ENCODE measurements around the gene RPL36A.
A peak's percentile ranks its signal among the peaks of the same experiment; 100 is the strongest.

RPL36A gene

DNA sequence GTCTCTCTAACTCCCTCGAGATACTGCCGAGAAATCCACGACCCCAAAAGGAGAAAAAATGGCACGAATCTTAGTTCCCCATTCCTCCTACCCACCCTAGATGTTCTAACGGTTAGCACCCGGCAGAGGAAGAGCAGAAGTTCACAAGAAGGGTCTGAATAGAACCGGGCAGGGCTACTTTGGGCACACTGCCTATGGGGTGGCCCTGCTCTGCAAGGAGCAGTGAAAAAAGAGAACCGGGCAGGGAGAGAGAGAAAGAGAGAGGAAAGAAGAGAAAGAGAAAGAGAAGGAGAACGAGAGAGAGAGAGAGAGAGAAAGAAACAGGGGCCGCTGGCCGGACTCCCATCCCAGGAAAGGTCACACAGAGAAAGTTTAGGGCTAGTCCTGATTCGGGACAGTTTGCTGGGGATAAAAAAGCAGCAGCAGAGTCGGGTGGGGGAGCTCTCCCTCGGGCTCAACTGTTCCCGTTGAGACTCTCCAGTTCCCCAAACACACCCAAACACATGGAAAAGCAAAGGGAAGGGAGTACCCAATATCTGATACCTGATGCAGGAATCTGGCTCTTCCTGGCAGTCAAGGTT is 16.4 kb downstream of the RPL36A start:
- intact Hi-C loops (cut with micrococcal nuclease): loop anchor here (2.0 kb wide), 1 partner anchor 16 kb away; the partner anchor contains the start of gene RPL36A
- Mint-ChIP-seq H3K4me3 (peak overlapping the region; percentile 94), H3K9me3 (no peaks in the 10 kb centered on the region), H3K36me3 (ENCODE audit: low read depth) (peaks cover 36% of the 10 kb centered on the region), H3K4me1 (ENCODE audit: low read depth) (peaks cover 20% of the 10 kb centered on the region), H3K27me3 (no peaks in the 10 kb centered on the region), H3K27ac (peak overlapping the region; percentile 97)

DNA sequence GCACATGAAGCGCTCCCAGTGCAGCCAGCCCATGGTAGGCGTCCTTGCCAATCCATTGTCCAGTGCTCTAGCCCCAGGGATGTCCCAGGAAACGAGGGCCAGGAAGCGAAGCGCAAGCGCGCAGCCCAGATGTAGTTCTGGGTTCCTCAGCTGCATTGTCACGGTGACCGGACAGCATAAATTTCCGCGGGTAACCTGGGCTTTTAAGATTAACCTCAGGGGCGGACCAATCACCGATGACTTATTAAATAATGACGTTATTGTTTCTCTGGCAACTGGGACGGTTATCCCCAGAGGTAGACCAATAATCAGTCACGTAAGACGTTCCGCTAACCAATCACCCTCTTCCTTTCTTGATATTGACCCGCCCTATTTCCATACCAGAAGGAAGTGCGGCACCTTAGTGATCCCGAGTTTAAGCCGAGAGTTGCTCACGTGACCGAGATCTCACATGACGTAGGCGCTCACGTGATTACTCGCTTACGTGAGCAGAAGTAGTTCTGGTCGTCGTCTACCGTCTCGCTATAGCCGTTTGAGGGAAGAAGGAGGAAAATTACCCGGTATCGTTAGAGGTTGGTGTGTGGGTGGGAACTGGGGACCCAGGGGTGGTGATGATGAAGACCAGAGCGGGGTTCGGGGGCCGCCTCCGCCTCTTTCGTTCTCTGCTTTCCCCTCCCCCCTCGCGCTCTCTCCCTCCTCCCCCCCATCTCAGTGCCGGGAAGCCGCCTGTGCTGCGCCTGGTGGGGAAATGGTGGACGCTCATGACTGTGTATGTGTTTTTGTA is 17.1 kb downstream of the RPL36A start, which contains the start of the genes GLA and HNRNPH2:
GLA (minus strand) TSS at position 178 of the 784 bp plus-strand sequence; CDS start at position 156, 22 bp downstream.
HNRNPH2 (plus strand) TSS at position 475 of the 784 bp plus-strand sequence. CDS start 3,767 bp downstream, outside the sequence.
- peak within 1 kb of the TSS; percentile 97 for H3K27ac Mint-ChIP-seq
- no peaks in the 10 kb centered on the region for H3K27me3 Mint-ChIP-seq
- peak within 1 kb of the TSS; percentile 94 for H3K4me3 Mint-ChIP-seq
- peaks cover 36% of the 10 kb centered on the region for H3K36me3 Mint-ChIP-seq (ENCODE audit: low read depth)
- no peaks in the 10 kb centered on the region for H3K9me3 Mint-ChIP-seq
- intact Hi-C loops (cut with micrococcal nuclease): loop anchor here (2.0 kb wide), 1 partner anchor 17 kb away; the partner anchor contains the start of gene RPL36A
- peaks cover 21% of the 10 kb centered on the region for H3K4me1 Mint-ChIP-seq (ENCODE audit: low read depth)

DNA sequence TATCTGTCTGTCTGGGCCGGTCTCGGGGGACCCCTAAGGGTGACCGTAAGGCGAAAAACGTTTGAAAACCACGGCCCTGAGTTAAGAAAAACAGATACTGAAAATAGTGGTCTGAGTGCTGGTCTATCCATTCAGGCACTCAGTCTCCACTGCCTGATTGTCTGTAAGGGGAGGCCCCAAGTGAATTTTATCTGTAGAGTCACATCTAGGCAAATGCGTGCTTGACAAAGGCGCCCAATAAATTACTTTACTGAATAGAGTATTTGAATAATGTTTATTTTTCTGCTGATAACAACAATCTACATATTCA is 17.7 kb downstream of the RPL36A start:
- no peaks in the 10 kb centered on the region for H3K9me3 Mint-ChIP-seq
- H3K36me3 Mint-ChIP-seq (ENCODE audit: low read depth): peaks cover 41% of the 10 kb centered on the region

DNA sequence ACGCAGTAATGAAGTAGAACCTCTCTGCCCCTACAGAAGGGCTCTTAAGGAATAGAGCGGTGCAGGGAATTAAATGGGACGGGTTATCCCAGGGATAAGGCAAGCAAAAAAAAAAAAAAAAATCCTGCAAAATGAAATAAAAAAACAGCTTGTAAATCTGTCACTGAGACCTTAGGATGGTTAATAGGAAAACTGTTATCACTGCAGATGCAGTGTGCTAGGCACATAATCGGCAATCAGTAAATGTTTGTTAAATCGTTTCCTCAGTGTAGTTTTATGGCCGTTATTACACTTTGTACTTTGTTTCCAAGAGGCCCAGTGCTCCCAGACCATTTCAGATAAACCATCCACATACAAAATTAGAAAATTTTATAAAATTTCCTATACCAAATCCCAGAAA is 18.2 kb downstream of the RPL36A start:
- Mint-ChIP-seq H3K4me3 (peak overlapping the region; percentile 74), H3K9me3 (no peaks in the 10 kb centered on the region), H3K27ac (peak overlapping the region; percentile 97), H3K36me3 (ENCODE audit: low read depth) (peaks cover 37% of the 10 kb centered on the region), H3K4me1 (ENCODE audit: low read depth) (peaks cover 25% of the 10 kb centered on the region), H3K27me3 (no peaks in the 10 kb centered on the region)
- intact Hi-C loops (cut with micrococcal nuclease): no loop called here

More for the DNA sequence above, 17.7 kb downstream of the RPL36A start:
- H3K4me1 Mint-ChIP-seq (ENCODE audit: low read depth): peaks cover 25% of the 10 kb centered on the region
- H3K4me3 Mint-ChIP-seq: peak overlapping the region; percentile 94
- H3K27ac Mint-ChIP-seq: peak overlapping the region; percentile 97
- intact Hi-C loops (cut with micrococcal nuclease): no loop called here
- H3K27me3 Mint-ChIP-seq: no peaks in the 10 kb centered on the region

DNA sequence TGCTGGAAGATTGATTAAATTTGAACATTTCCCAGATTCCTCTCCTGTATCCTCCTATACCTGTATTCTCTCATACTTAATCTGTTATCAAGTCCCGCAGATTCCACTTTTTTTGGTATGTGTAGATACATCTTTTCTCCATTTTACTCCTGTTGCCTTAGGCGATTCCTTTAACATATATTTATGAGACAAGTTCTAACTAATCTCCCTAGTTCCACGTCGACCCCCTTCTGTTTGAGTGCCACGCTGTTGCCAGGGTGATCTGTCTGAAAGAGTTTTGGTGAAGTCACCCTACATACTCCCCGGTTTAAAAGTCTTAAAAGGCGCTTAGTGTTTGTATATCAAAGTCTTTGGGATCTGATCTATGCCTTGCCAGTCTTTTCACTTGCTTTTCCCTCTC is 19.6 kb downstream of the RPL36A start:
- Mint-ChIP-seq H3K4me1 (ENCODE audit: low read depth) (peaks cover 33% of the 10 kb centered on the region), H3K36me3 (ENCODE audit: low read depth) (peaks cover 36% of the 10 kb centered on the region), H3K27me3 (no peaks in the 10 kb centered on the region), H3K27ac (no peak overlapping the region), H3K9me3 (no peaks in the 10 kb centered on the region), H3K4me3 (peak overlapping the region; percentile 57)
- intact Hi-C loops (cut with micrococcal nuclease): no loop called here

DNA sequence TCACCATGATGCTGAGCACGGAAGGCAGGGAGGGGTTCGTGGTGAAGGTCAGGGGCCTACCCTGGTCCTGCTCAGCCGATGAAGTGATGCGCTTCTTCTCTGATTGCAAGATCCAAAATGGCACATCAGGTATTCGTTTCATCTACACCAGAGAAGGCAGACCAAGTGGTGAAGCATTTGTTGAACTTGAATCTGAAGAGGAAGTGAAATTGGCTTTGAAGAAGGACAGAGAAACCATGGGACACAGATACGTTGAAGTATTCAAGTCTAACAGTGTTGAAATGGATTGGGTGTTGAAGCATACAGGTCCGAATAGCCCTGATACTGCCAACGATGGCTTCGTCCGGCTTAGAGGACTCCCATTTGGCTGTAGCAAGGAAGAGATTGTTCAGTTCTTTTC is 21.2 kb downstream of the RPL36A start:
- Mint-ChIP-seq H3K27me3 (no peaks in the 10 kb centered on the region), H3K27ac (peak overlapping the region; percentile 62)
- intact Hi-C loops (cut with micrococcal nuclease): no loop called here

DNA sequence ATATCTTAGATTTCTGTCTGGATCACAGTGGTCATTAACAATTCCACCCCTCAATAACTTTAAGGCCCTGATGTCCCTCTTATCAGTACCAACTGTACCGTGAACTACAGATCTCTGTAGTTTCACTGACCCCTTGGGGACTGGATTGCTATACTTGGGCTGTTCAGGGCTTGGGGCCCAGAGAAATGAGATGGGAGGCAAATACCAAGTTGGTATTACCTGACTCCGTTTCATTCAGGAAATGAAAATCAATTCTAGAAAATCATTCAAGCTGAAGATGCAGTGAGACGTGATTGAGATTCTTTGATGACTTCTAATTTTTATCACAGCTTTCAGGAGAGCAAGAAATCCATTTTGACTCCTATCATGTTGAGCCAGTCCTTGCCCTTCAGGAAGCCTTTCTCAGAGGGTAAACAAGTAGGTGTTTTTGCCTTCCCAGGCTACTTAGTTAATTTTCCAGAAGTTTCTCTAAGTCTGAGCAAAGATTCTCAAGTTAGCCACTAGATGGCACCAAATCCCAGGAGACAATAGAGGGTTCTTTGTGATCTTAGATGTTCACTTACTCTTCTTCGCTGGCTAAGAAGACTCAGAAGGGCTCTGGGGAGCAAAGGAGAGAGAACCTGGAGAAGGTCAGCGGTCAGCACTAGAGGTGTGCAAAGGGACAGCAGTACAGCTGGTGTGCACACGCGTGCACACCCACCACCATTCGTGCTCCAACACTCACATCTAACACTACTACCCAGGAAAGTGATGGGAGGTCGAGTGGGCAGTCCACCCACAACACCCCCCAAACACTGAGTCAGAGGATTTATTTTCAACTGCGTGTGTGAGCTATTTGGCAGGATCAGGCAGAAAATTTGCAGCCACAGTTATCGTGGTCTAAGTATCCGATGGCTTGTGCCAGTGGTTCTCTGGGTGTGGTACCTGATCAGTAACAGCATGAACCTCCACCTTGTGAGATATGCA is 24.7 kb downstream of the RPL36A start:
- intact Hi-C loops (cut with micrococcal nuclease): loop anchor here (2.0 to 5.0 kb wide), 5 partner anchors 68 to 517 kb away; partner anchors contain the start of genes ARMCX6, TIMM8A and ZMAT1
- peaks cover 59% of the 10 kb centered on the region for H3K4me1 Mint-ChIP-seq (ENCODE audit: low read depth)
- no peak overlapping the region for H3K4me3 Mint-ChIP-seq
- H3K36me3 Mint-ChIP-seq (ENCODE audit: low read depth): peaks cover 45% of the 10 kb centered on the region
- no peaks in the 10 kb centered on the region for H3K9me3 Mint-ChIP-seq
- no peaks in the 10 kb centered on the region for H3K27me3 Mint-ChIP-seq
- H3K27ac Mint-ChIP-seq: peak overlapping the region; percentile 30

More for the DNA sequence above, 21.2 kb downstream of the RPL36A start:
- Mint-ChIP-seq H3K36me3 (ENCODE audit: low read depth) (peaks cover 33% of the 10 kb centered on the region), H3K4me1 (ENCODE audit: low read depth) (peaks cover 41% of the 10 kb centered on the region), H3K9me3 (no peaks in the 10 kb centered on the region), H3K4me3 (no peak overlapping the region)

DNA sequence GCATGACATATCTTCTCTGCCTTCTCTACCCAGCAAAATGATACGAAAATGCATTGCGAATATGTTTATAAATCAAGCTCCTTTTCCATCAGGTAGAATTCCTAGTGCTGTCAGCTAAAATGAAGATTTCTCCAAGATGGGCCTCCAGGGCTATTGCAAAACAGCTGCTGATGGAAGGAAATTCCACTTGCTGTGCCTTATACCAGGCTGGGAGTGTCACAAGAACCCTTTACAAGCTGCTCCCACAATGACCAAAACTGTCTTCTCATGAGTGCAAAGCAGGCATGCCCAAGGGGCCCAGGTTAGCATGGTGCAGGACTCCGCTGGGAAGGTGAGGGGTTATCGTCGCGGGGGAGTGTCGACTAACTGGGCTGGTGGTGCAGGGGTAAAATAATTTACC is 25.9 kb downstream of the RPL36A start:
- Mint-ChIP-seq H3K4me1 (ENCODE audit: low read depth) (peaks cover 54% of the 10 kb centered on the region), H3K9me3 (no peaks in the 10 kb centered on the region), H3K4me3 (no peak overlapping the region), H3K27me3 (no peaks in the 10 kb centered on the region), H3K36me3 (ENCODE audit: low read depth) (peaks cover 49% of the 10 kb centered on the region), H3K27ac (no peak overlapping the region)
- intact Hi-C loops (cut with micrococcal nuclease): loop anchor here (5.0 kb wide), 4 partner anchors 69 to 516 kb away; partner anchors contain the start of genes ARMCX6, TIMM8A and ZMAT1

DNA sequence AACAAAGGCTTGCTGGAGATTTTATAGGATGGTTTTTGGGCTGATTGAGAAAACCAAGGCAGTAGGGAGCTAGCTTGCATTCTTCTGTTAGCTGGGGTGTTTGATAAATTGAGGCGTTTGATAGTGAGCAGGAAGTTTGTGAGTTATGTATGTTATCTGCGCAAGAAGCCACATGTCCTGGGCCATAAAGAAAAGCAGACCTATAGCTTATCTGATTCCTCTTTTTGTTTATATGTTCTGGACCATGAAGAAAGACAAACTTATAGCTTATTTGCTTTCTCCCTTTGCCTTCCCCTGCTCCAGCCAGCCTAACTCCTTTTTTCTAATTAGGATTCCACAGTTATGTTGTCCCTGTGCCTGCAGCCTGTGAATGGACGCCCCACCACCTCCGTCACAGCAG is 26.4 kb downstream of the RPL36A start:
- no peaks in the 10 kb centered on the region for H3K9me3 Mint-ChIP-seq
- H3K4me3 Mint-ChIP-seq: no peak overlapping the region
- peak overlapping the region; percentile 99 for H3K27ac Mint-ChIP-seq
- H3K36me3 Mint-ChIP-seq (ENCODE audit: low read depth): peaks cover 49% of the 10 kb centered on the region
- peaks cover 49% of the 10 kb centered on the region for H3K4me1 Mint-ChIP-seq (ENCODE audit: low read depth)
- intact Hi-C loops (cut with micrococcal nuclease): loop anchor here (5.0 kb wide), 4 partner anchors 70 to 515 kb away; partner anchors contain the start of genes ARMCX6, TIMM8A and ZMAT1
- no peaks in the 10 kb centered on the region for H3K27me3 Mint-ChIP-seq

DNA sequence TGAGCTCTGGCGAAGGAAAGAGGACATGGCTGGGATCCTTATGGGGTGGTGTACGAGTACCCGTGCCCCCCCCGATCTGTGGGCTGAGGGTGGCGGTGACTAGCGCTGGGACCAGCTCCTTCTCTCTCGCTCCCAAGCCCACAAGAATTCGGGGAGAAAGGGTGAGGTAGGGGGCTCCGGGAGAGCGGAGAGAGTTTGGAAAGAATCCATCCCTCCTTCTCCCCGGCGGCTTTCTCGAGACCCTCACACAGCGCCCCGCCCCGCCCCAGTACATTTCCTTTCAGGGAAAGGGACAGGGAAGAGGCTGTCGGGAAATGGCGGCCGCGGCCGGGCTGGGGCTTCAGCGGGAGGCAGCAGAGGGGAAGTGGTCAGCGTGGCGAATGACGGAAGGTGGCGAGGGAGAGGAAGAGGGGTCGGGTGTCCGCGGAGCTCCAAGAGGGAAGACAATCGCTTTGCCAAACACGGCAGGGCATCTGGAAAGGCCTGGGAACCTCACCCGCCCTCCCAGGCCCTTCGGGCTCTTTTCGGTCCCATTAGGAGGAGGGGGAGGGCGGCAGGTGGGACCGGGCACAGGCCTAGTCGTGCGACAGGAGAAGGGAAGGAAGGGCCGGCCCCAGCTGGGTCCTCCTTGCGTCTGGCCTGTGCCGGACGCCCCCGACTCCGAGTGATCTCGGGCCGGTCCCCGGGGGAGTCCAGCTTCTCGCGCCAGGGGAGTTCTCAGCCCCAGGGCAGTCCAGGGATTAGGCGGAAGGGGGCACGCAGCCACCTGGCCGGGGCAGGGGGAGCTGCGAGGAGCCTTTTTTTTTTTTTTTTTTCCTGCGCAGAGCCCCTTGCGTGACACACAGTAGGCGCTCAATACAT is 27.4 kb downstream of the RPL36A start:
- peaks cover 39% of the 10 kb centered on the region for H3K4me1 Mint-ChIP-seq (ENCODE audit: low read depth)
- no peaks in the 10 kb centered on the region for H3K27me3 Mint-ChIP-seq
- H3K27ac Mint-ChIP-seq: peak overlapping the region; percentile 99

DNA sequence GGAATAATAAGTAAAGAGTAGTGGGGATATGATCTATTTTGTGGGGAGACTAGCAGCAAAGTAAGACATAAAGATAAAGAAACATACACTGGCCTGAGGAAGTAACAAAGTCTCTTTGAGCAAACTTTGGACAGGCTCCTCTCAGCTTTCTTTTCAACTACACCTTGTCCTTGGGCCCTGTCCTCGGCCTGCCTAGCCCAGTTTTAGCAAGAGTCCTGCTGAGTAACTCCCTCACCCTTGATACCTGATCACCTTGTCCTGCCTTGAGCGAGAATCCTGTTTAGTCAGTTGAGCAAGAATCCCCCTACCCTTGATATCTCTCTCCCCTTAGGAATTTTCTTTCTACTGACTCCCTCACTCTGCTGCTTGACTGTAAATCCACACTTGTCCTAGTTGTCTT is 28.7 kb downstream of the RPL36A start:
- no peaks in the 10 kb centered on the region for H3K27me3 Mint-ChIP-seq
- H3K9me3 Mint-ChIP-seq: no peaks in the 10 kb centered on the region
- intact Hi-C loops (cut with micrococcal nuclease): loop anchor here (5.0 kb wide), 4 partner anchors 72 to 513 kb away; partner anchors contain the start of genes ARMCX6, TIMM8A and ZMAT1
- peaks cover 39% of the 10 kb centered on the region for H3K36me3 Mint-ChIP-seq (ENCODE audit: low read depth)
- H3K4me1 Mint-ChIP-seq (ENCODE audit: low read depth): peaks cover 37% of the 10 kb centered on the region
- no peak overlapping the region for H3K4me3 Mint-ChIP-seq
- H3K27ac Mint-ChIP-seq: peak overlapping the region; percentile 99

More for the DNA sequence above, 27.4 kb downstream of the RPL36A start:
- intact Hi-C loops (cut with micrococcal nuclease): loop anchor here (5.0 kb wide), 4 partner anchors 71 to 514 kb away; partner anchors contain the start of genes ARMCX6, TIMM8A and ZMAT1
- Mint-ChIP-seq H3K36me3 (ENCODE audit: low read depth) (peaks cover 43% of the 10 kb centered on the region), H3K9me3 (no peaks in the 10 kb centered on the region), H3K4me3 (peak overlapping the region; percentile 90)

DNA sequence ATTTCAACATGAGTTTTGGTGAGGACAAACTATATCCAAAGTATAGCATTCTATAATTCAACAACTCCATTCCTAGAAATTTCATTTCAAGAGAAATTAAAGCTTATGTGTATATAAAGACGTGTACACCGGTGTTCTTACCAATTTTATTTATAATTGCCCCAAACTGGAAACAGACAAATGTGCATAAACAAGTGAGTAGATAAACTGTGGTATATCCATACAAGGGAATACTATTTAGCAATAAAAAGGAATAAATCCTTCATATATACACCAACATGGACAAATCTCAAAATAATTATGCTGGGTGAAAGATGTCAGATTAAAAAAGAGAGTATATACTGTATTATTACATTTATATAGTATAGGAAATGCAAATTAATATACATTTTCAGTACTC is 37.1 kb downstream of the RPL36A start:
- intact Hi-C loops (cut with micrococcal nuclease): no loop called here
- H3K27ac Mint-ChIP-seq: no peak overlapping the region
- peaks cover 7% of the 10 kb centered on the region for H3K4me1 Mint-ChIP-seq (ENCODE audit: low read depth)
- no peaks in the 10 kb centered on the region for H3K9me3 Mint-ChIP-seq
- peaks cover 49% of the 10 kb centered on the region for H3K36me3 Mint-ChIP-seq (ENCODE audit: low read depth)
- no peak overlapping the region for H3K4me3 Mint-ChIP-seq
- no peaks in the 10 kb centered on the region for H3K27me3 Mint-ChIP-seq

All from dendritic cell treated with granulocyte-macrophage colony-stimulating factor and Interleukin-4, amounts not matched to agents 40 ng/mL and 50 ng/mL, for 4 days (primary cell).